H9 (cell line): ENCODE results near the gene KCTD16. TPM values are rescaled to one million over a fixed set of nuclear protein-coding genes. Genes with fewer than 3 reads are reported as not detected.

Source experiments
- DNase-seq: peaks from one replicate; pipeline ENCODE4 v3.0.0-alpha.2; 2017
- H2AFZ ChIP-seq: one replicate; pipeline ENCODE4 v1.6.1; 2013; ENCODE audit warnings: mild to moderate bottlenecking, low read length, control low read depth, moderate library complexity
- H2AK5ac ChIP-seq: 2 replicates; pipeline ENCODE4 v1.6.1; 2013; ENCODE audit warnings: low read length, control low read depth, mixed read lengths; ENCODE audit not compliant: insufficient read length
- H2BK120ac ChIP-seq: one replicate; pipeline ENCODE4 v1.6.1; 2013; ENCODE audit warnings: low read depth, mild to moderate bottlenecking, low read length, control low read depth, inconsistent platforms; ENCODE audit not compliant: poor library complexity, severe bottlenecking
- H2BK12ac ChIP-seq: 2 replicates; pipeline ENCODE4 v1.6.1; 2013; ENCODE audit warnings: low read length, control low read depth, mixed read lengths, low read depth; ENCODE audit not compliant: insufficient read length
- H2BK15ac ChIP-seq: 2 replicates; pipeline ENCODE4 v1.6.1; 2013; ENCODE audit warnings: low read depth, low read length, control low read depth
- H2BK20ac ChIP-seq: one replicate; pipeline ENCODE4 v1.6.1; 2013; ENCODE audit warnings: low read depth, mild to moderate bottlenecking, low read length, control low read depth, inconsistent platforms; ENCODE audit not compliant: poor library complexity, severe bottlenecking
- H2BK5ac ChIP-seq: 2 replicates; pipeline ENCODE4 v1.6.1; 2013; ENCODE audit warnings: low read length, control low read depth, mixed read lengths; ENCODE audit not compliant: insufficient read length
- H3K14ac ChIP-seq: 2 replicates; pipeline ENCODE4 v1.6.1; 2013; ENCODE audit warnings: low read length, control low read depth; ENCODE audit not compliant: insufficient read depth
- H3K18ac ChIP-seq: 2 replicates; pipeline ENCODE4 v1.6.1; 2013; ENCODE audit warnings: low read depth, mild to moderate bottlenecking, mixed read lengths, low read length, control low read depth; ENCODE audit not compliant: insufficient read length
- H3K23ac ChIP-seq: 2 replicates; pipeline ENCODE4 v1.6.1; 2013; ENCODE audit warnings: low read length, control low read depth, mixed read lengths, low read depth; ENCODE audit not compliant: insufficient read length
- H3K23me2 ChIP-seq: 2 replicates; pipeline ENCODE4 v1.6.1; 2013; ENCODE audit warnings: low read depth, mild to moderate bottlenecking, mixed read lengths, low read length, control low read depth; ENCODE audit not compliant: insufficient read length, poor library complexity, severe bottlenecking
- H3K27ac ChIP-seq: 2 replicates; pipeline ENCODE4 v1.5.1; 2013; ENCODE audit warnings: low read length, control low read depth, mixed read lengths, low read depth; ENCODE audit not compliant: insufficient read length
- H3K27me3 ChIP-seq: 2 replicates; pipeline ENCODE4 v1.6.1; 2013; ENCODE audit warnings: low read length, control low read depth, inconsistent platforms; ENCODE audit not compliant: insufficient read depth
- H3K4ac ChIP-seq: 2 replicates; pipeline ENCODE4 v1.6.1; 2013; ENCODE audit warnings: low read depth, mild to moderate bottlenecking, control low read depth, inconsistent platforms, low read length, moderate library complexity
- H3K4me1 ChIP-seq: 2 replicates; pipeline ENCODE4 v1.6.1; 2013; ENCODE audit warnings: low read length, control low read depth, inconsistent platforms; ENCODE audit not compliant: insufficient read depth
- H3K4me2 ChIP-seq: 2 replicates; pipeline ENCODE4 v1.6.1; 2013; ENCODE audit warnings: low read length, control low read depth, mixed read lengths; ENCODE audit not compliant: insufficient read length, insufficient read depth
- H3K56ac ChIP-seq: 2 replicates; pipeline ENCODE4 v1.6.1; 2013; ENCODE audit warnings: low read depth, mild to moderate bottlenecking, mixed read lengths, low read length, control low read depth; ENCODE audit not compliant: insufficient read length
- H3K79me1 ChIP-seq: 2 replicates; pipeline ENCODE4 v1.6.1; 2013; ENCODE audit warnings: low read depth, mild to moderate bottlenecking, moderate library complexity, low read length, control low read depth, inconsistent platforms; ENCODE audit not compliant: insufficient read depth, poor library complexity, severe bottlenecking
- H3K79me2 ChIP-seq: 2 replicates; pipeline ENCODE4 v1.6.1; 2013; ENCODE audit warnings: low read length, control low read depth, inconsistent platforms; ENCODE audit not compliant: insufficient read depth
- H3K9ac ChIP-seq: 2 replicates; pipeline ENCODE4 v1.6.1; 2013; ENCODE audit warnings: low read length, control low read depth, mixed read lengths; ENCODE audit not compliant: insufficient read length; ENCODE audit errors: extremely low read depth
- H3K9me3 ChIP-seq: one replicate; pipeline ENCODE4 v1.6.1; 2013; ENCODE audit warnings: low read depth, low read length, inconsistent platforms; ENCODE audit not compliant: control insufficient read depth
- H3T11ph ChIP-seq: one replicate; pipeline ENCODE4 v1.6.1; 2013; ENCODE audit warnings: mild to moderate bottlenecking, low read length, control low read depth, inconsistent platforms
- H4K20me1 ChIP-seq: one replicate; pipeline ENCODE4 v1.6.1; 2013; ENCODE audit not compliant: control insufficient read depth, insufficient read length, insufficient read depth
- H4K5ac ChIP-seq: 2 replicates; pipeline ENCODE4 v1.6.1; 2013; ENCODE audit warnings: low read depth, mild to moderate bottlenecking, mixed read lengths, low read length, control low read depth; ENCODE audit not compliant: insufficient read length
- H4K8ac ChIP-seq: replicated peaks from 2 replicates; pipeline ENCODE4 v1.6.1; 2013; ENCODE audit warnings: low read length, control low read depth, mixed read lengths, low read depth; ENCODE audit not compliant: insufficient read length
- H4K91ac ChIP-seq: 2 replicates; pipeline ENCODE4 v1.6.1; 2013; ENCODE audit warnings: low read depth, mild to moderate bottlenecking, moderate library complexity, mixed read lengths, low read length, control low read depth; ENCODE audit not compliant: insufficient read length
- H3K27ac Mint-ChIP-seq, 3 experiments: 2 replicates in 2 of 3; 3 replicates in 1 of 3; pipeline ENCODE4 v1.8.0; 2020 to 2021; ENCODE audit warnings: mixed read lengths in 3 of 3, mild to moderate bottlenecking in 1 of 3, moderate library complexity in 1 of 3
- H3K27me3 Mint-ChIP-seq: 2 replicates; pipeline ENCODE4 v1.8.0; 2021; ENCODE audit warnings: low read depth, mild to moderate bottlenecking, moderate library complexity, mixed read lengths
- H3K36me3 Mint-ChIP-seq, 3 experiments: 2 replicates in 2 of 3; 3 replicates in 1 of 3; pipeline ENCODE4 v1.8.0; 2020 to 2021; ENCODE audit warnings: low read depth in 3 of 3, mixed read lengths in 3 of 3; ENCODE audit not compliant: insufficient read depth in 1 of 3
- H3K4me1 Mint-ChIP-seq, 2 experiments: 2 replicates each; pipeline ENCODE4 v1.8.0; 2020; ENCODE audit warnings: mixed read lengths in 2 of 2
- H3K4me3 Mint-ChIP-seq, 2 experiments: 2 replicates in 1 of 2; 3 replicates in 1 of 2; pipeline ENCODE4 v1.8.0; 2020 to 2021; ENCODE audit warnings: mild to moderate bottlenecking in 2 of 2, mixed read lengths in 2 of 2, moderate library complexity in 1 of 2
- H3K9me3 Mint-ChIP-seq, 2 experiments: 2 replicates in 1 of 2; 3 replicates in 1 of 2; pipeline ENCODE4 v1.8.0; 2020; ENCODE audit warnings: mild to moderate bottlenecking in 2 of 2, mixed read lengths in 2 of 2, moderate library complexity in 1 of 2
- total RNA-seq: library from RNA; stranded (reverse); gene quantifications from 2 replicates; pipeline ENCODE4 v1.2.1, GENCODE V29; 2021
- TF ChIP-seq, protein P1 (sequence below): fragments of 200-600 bp; sonication (generic); conservative IDR thresholded peaks from 3 replicates; pipeline ENCODE4 v1.8.0; 2021; ENCODE audit warnings: antibody characterized with exemption, mild to moderate bottlenecking

KCTD16 gene
- total RNA-seq, 1 experiment from 2014 or later = 0.09 TPM

DNA sequence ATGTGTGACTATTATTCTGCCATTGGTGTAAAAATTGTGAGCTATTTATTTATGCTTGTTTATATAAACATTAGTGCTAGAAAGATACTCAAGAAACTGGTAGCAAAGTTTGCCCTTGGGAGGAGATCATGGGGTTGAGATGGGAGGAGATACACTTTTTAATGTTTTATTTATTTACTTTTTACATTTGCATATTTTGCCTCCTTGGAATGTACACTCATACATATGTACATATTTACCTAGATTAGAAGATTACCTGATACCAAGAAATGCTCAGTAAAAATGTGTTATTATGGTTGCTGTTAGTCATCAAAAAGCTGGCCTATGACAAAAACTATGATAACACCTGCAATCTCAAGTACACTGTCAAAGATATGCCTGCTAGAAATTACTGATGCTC lies 195.2 kb downstream of the KCTD16 start:
- Mint-ChIP-seq H3K4me3 (no peak overlapping the region), H3K27me3 (peaks cover 61% of the 10 kb centered on the region), H3K4me1 (peaks cover 0 to 9% of the 10 kb centered on the region in 2 experiments; a peak in 2 of 4 replicates), H3K27ac (no peak overlapping the region), H3K9me3 (no peaks in the 10 kb centered on the region), H3K36me3 (no peaks in the 10 kb centered on the region)
- Histone ChIP-seq H3K4me2 (no peak overlapping the region), H3K4ac (no peak overlapping the region), H2AFZ (no peak overlapping the region), H2BK5ac (no peak overlapping the region), H4K20me1 (no peaks in the 10 kb centered on the region), H2BK12ac (no peak overlapping the region), H3K79me2 (no peaks in the 10 kb centered on the region), H3K14ac (no peak overlapping the region), H3K9me3 (no peaks in the 10 kb centered on the region), H3K56ac (no peak overlapping the region), H4K91ac (no peak overlapping the region), H3K23me2 (no peaks in the 10 kb centered on the region), H3K4me1 (no peaks in the 10 kb centered on the region), H3K27me3 (no peaks in the 10 kb centered on the region), H3K9ac (no peak overlapping the region), H4K8ac (no peak overlapping the region), H3K23ac (no peak overlapping the region), H2BK20ac (no peak overlapping the region), H3T11ph (no peak overlapping the region), H4K5ac (no peak overlapping the region), H2BK120ac (no peak overlapping the region), H3K79me1 (no peaks in the 10 kb centered on the region), H3K18ac (no peak overlapping the region), H2AK5ac (no peak overlapping the region), H2BK15ac (no peak overlapping the region), H3K27ac (no peak overlapping the region)
- TF ChIP-seq, protein P1, sequence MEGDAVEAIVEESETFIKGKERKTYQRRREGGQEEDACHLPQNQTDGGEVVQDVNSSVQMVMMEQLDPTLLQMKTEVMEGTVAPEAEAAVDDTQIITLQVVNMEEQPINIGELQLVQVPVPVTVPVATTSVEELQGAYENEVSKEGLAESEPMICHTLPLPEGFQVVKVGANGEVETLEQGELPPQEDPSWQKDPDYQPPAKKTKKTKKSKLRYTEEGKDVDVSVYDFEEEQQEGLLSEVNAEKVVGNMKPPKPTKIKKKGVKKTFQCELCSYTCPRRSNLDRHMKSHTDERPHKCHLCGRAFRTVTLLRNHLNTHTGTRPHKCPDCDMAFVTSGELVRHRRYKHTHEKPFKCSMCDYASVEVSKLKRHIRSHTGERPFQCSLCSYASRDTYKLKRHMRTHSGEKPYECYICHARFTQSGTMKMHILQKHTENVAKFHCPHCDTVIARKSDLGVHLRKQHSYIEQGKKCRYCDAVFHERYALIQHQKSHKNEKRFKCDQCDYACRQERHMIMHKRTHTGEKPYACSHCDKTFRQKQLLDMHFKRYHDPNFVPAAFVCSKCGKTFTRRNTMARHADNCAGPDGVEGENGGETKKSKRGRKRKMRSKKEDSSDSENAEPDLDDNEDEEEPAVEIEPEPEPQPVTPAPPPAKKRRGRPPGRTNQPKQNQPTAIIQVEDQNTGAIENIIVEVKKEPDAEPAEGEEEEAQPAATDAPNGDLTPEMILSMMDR = no peak
- DNase-seq = no peak
